GM19438 (cell line): ENCODE data around the gene SMURF1.

Source experiments
- ATAC-seq: cut with Tn5 transposase; IDR thresholded peaks from one replicate; pipeline ENCODE4 v1.9.1; 2021; ENCODE audit warnings: low read depth; ENCODE audit not compliant: unreplicated experiment

The SMURF1 gene

DNA sequence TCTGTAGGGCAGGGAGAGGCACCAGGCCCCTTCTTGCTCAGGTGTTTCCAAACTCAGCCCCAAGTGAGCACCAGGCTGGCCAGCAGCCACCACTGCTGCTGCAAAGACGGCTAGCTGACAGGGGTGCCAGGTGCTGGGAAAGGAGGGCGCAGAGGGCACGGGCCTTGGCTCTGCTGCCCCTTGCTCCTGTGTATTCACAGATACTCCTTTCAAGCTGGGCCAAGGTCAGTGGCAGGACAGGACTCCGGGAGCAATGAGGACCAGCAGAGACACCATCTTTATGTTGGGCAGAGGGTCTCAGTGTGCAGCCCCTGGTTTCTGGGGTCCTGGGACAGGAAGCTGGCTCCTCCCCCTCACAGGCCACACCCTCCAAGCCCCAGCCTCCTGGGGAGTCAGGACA, 110.1 kb downstream of the SMURF1 start:
- ATAC-seq: no peak

DNA sequence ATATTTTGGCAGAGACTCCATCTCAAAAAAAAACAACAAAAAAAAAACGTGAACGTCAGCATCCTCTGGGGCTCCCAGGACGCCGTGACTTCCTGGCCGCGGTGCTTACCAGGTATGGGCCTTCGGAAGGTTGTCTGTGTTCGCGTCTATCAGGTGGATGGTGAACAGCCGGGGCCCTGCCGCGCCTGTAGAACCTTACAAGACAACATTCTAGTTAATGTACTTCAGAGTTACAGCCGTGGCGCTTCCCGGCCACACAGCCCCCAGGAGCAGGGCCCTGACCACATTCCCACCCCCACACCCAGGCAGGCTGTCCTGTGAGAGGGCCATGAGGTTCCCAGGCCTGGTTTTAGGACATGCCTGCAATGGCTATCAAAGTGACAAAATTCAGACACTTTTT, 111.0 kb downstream of the SMURF1 start:
- ATAC-seq: no peak

DNA sequence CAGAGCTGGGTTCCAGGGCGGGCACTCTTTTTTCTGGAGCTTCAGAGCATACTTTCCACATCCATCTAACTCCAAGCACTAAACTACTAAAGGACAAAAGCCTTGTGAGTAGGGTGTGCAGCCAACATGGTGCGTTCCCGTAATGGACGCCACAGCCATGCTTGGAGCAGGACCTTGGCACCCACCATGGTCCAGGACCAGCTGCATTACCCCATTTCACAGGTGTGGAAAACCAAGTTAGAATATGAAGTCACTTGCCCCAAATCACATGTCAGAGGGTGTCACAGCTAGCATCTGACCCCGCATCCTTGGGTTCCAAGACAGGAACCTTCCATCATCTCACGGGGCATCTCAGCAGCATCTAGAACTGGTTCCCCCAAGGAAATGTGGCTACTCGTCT, 112.4 kb downstream of the SMURF1 start:
- no peak for ATAC-seq

DNA sequence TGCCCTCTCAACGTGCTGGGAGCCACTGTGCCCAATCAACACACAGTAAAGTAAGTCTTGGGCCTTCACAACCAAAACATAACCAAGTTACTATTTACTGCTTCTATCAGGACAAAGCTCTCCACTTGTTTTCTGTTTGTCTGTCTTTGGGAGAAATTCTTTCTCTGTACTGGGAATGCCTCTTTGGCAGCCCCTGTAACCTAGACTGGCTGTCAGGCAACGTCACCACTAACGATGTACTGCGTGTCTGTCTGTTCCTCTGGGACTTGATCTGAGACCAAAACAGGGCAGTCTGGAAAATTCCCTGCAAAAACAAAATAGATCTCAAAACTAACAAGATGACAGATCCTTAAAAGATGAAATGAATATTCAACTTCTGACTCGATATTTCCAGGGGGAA, 113.0 kb downstream of the SMURF1 start:
- no peak for ATAC-seq

DNA sequence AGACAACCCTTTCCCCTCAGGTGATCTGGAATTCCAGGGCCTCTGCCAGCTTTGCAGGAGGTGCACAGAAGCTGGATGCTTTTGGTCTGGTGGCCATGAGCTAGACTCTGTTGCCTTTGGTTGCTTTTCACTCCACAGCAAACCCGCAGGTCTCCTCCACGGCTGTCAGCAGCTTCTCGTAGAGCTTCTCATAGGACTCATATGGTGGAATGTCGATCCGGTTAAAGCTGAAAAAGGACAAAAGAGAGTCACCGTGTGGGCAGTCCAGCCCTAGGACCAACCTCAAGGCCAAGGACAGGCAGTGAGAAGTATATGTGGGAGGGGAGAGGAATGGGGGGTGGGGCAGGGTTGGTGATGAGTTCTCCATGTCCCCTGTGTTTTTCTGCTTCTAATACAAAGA, 113.5 kb downstream of the SMURF1 start:
- ATAC-seq: no peak

DNA sequence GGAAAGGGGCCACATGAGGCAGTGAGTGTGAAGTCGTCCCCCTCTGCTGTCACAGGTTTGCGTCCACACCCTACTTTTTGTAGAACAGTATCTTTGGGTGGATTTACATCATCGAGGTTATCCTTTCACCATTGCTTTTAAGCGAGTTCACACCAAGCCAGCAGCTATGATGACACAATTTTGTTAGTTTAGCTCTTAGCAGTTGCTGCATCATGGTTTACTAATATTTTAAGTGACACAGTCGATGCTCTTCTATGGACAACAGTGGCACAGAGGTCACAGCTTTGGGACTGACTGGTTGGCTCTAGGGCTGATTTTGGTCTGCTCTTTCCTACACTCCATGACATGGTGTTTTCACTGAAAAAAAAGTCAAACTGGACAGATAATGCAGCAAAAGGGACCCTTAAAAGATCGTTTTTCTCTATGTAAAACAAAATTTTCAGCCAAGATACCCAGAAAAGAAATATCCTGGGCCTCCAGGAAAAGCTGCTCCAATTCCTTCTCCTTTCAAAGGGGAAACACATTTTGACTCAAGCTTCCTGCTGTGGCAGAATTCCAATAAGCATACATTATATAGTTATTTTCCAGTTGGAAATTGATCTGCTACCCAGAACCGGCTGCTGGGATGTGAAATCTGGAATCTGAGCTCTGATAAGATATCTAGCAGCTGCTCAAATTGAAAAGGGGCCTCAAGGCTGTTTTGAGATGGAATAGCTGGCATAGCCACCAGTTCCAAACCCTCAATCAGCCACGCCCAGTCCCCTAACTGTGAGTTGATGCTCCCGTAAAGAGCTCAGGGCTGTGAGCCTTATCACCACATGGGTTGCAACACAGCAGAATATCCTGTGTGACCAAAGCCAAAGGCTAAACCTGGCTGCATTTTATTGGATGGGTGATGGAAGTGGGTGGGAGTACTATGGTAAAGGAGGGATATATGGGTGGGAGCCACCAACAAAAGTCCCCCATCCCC, 114.2 kb downstream of the SMURF1 start:
- no peak for ATAC-seq

DNA sequence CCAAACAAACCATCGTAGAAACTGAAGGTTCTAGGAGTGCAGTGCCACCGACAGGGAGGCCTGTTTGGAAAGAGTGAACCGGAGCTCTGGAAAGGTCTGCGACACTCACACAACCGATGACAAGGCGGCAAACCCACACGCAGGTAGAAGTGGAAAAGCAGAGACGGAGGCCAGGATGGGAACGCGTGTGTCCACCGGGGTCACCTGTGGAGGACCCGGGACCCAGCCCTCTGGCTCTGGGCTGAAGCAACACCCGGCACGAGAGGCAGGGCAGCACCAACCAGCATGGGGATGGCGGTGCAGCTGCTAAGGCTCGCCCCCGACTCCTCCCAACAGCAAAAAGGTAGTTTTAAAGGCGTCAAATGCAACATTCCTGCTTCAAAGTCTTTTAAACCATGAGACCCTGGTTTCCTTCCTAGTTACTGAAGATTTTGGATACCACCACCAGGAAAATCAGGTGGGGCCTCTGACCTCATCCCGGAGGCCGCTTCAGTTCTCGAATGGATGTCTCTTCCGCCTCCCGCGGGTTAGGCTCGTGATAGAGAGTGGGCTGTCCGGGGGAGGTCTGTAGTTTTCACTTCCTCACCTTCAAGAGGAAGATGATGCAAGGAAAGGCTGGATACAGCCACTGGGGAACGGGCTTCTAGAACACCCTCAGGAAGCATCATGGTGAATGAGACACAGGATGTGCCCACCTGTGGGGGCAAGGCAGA, 115.5 kb downstream of the SMURF1 start:
- ATAC-seq: no peak

DNA sequence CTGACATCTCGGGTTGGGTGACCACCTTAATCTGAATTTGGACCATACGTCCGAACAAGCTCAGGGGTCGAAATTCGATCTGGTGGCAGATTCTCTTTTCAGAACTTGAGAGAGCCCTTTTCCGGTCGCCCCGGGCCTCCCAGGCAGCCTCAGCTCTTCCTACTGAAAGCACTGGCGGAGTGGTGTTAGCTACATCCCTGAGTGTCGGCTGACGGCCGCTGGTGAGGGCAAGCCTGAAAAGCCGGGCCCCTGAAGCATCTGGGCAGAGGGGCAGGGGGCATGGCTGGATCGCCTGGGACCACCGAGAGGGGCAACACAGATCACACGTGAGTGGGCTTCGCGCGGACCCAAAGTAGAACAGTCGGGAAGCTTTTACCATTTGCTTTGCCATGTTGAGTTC, 116.1 kb downstream of the SMURF1 start:
- ATAC-seq: no peak

DNA sequence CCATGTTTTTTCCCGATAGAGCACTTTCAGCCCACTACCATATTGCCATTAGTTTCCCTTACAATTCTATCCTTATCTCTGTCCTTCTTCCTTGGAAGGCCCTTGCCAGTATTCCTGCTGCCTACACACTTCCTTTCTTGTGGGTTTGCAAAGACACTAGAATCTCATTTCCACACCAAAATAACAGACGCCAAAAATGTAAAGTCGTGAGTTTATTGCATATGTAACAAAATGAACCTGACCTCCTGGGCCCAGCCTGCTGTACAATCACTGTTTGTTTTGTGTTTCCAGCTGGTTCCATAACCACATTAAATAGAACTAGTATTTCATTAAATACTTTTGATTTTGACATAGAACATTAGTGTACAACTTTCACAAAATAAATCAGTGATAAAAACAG, 116.7 kb downstream of the SMURF1 start:
- no peak for ATAC-seq

DNA sequence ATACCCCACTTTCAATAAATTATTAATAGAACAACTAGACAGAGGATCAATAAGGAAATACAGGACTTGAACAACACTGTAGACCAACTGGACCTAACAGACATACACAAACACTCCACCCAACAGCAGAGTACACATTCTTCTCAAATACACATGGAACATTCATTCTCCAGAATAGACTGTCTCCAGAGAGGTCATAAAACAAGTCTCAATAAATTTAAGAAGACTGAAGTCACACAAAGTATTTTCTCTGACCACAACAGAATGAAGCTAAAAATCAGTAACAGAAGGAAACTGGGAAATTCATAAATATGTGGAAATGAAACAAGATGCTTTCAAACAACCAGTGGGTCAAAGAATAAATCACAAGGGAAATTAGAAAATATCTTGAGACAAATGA, 119.8 kb downstream of the SMURF1 start:
- no peak for ATAC-seq

DNA sequence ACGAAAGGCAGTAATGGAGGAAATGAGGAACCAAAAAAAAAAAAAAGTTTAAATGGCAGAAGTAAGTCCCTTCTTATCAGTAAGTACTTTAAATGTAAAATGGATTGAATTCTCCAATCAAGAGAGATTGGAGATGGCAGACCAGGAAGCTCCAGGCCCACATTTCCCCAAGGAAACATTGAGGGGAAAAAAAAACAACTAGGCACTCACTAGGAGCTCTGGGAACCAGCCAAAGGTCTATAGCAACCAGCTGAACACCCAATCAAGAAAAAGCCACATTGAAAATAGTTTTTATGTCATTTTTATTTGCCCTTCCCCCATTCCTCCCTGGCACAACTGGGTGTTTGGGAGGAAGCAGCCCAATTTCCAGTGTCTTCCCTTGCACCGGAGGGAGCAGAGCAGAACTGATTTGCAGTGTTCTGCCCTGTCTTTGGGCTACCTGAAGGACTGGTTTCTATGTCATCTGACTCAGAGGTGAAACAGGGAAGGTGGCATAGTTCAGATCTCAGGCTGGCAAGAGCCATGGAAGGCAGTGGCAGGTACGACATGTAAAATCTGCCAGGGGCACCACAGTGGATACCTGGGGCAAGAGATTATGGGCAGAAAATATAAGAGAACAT, 121.9 kb downstream of the SMURF1 start:
- ATAC-seq: no peak

DNA sequence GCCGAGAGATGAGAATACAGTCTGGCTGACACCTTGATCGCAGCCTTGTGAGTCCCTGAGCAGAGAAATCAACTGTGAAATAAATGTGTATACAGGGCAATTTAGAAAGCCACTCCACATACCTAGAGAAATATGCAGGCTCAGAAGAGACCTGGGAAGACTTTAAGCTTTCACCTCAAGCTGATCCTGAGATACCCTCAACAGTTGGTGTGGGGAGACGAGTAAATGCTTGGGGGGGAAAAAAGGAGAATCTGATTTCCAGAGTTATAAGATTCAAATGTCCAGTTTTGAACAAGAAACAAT, 123.5 kb downstream of the SMURF1 start:
- no peak for ATAC-seq

DNA sequence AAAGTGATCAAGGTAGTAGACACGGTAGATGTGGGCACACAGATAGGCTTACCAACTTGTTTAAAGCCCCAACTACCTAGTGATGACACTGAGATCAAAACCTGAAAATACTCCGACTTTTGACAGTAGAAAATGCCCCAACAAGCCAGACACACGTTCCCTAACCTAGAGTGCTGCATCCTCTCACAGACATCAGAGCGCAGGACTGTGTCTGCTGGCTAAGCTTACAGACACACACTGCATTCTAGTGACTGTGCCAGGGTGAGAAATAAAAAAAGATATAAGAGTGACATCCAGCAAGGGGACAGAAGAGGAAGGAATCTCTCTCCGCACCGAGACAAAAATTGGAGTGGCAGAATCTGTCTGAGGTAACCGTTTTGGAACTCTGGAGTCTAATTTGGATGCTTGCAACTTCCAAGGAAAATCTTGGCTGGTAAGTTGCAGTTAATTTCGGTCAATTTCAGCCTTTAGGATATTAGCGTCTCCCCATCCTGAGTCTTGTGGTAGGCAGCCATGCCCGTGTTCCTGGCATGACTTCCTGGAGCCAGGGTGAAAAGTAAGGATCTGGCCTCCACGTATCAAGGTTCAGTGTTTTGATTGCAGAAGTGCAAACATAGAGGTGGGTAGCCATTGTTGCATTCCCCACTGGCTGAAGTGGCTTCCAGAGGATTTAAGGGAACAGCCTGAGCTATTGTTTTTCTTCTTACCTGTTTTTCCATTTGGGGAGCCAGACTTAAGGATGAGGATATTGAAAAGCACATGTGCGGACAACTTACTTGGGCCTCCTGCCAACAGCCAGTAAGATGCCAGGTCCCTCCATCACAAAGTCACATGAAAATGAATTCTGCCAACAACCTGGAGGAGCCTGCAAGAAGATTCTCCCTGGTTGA, 124.1 kb downstream of the SMURF1 start:
- no peak for ATAC-seq

DNA sequence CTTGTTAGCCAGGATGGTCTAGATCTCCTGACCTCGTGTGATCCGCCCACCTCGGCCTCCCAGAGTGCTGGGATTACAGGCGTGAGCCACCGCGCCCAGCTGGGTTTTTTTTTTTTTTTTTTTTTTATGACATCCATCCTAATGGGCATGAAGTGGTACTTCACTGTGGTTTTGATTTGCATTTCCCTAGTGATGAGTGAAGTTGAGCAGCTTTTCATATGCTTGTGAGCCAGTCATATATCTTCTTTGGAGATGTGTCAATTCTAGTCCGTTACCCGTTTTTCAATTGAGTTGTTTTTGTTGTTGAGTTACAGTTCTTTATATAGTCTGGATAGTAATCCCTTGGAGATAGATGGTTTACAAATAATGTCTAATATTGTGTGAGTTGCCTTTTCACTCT, 127.7 kb downstream of the SMURF1 start:
- ATAC-seq: no peak

DNA sequence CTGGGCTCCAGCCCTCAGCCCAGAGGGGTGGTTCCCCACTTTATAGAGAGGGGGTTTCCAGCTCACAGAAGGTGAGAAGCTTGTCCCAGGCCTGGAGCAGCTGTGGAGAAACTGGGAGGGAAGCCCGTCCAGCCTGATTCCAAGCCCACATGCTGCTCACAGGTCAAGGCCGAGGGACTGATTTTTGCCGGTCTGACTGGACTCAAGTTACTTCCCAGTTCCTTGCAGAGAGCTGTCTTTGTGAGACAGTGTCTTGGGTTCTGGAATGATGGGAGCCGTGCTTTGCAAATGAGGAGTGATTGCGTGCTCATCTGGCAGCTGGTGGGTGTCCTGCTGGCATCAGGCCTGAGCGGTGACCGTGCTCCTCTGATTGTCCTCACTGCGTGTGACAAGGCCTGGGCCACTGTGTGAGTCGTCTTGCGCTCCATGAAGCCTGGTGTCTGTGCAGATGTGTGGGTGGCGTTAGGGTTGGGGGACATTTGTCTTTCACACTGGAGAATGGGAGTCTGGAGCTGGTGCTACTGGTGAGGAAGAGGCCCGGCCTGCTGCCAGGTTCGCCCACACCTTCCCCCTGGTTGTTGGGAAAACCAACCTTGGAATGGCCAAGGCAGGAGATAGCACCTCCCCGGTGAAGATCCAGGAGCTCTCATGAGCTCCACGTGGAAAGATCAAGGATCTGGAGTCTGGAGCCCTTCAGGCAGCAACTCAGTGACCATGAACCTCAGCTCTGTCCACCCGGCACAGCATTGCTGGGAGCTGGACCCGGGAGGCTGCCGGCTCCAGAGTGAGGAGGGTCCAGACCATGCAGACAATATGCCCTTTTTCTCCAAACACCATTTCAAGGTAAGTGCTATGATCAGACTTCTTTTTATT, 129.6 kb downstream of the SMURF1 start:
- no peak for ATAC-seq

DNA sequence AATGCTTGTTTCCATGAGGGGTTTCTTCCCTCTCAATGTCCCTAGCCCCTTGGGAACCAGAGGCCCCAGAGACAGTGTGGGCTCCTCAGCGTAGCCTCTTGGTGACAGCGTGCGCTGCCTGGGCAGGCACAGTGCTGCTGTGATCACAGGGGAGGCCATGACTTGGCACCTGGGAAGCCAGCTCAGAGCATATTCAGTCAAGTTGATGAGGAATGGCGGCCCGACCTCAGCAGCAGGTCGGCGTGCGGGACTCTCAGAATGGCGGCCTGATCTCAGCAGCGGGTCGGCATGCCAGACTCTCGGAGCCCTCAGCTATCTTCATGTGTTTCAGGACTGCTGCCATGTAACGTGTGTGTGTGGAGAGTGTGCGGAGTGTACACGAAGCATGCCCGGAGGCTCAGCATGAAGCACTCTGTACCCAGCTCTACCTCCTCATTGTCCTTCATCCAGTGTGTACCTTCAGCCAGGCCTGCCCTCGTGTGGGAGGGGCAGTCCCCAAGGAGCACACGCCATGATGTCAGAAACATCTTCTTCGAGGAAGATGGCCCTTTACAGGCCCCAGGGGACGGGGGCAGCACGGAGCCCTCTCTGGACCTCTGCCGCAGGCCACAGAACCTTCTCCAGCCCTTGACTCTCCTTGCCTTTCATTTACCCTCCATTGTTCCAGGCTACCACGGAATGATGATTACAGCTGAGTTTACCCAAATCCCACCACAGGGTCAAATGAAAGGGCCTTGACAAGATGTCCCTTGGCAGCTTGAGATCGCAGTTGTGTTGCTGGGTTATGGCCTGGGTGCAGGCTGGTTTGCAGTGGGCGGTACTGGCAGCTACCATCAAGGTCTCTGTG, 130.4 kb downstream of the SMURF1 start:
- ATAC-seq: no peak

DNA sequence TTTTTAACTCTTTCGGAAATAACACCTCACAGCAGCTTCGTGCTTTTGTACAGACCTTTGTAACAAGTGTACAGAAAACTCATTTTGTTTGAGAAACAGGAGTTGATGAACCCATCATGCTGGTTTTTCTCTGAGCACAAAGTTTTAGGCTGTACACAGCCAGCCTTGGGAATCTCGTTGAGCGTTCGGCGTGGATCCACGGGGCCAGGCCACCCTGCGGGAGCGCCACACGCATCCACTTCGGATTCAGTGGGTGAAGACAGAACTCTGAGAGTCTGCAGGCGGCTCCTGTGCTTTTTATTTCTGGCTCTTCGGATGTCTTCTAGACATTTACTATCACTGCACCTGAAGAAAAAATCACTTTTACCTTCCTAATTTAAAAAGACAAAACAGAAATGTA, 131.2 kb downstream of the SMURF1 start:
- no peak for ATAC-seq

DNA sequence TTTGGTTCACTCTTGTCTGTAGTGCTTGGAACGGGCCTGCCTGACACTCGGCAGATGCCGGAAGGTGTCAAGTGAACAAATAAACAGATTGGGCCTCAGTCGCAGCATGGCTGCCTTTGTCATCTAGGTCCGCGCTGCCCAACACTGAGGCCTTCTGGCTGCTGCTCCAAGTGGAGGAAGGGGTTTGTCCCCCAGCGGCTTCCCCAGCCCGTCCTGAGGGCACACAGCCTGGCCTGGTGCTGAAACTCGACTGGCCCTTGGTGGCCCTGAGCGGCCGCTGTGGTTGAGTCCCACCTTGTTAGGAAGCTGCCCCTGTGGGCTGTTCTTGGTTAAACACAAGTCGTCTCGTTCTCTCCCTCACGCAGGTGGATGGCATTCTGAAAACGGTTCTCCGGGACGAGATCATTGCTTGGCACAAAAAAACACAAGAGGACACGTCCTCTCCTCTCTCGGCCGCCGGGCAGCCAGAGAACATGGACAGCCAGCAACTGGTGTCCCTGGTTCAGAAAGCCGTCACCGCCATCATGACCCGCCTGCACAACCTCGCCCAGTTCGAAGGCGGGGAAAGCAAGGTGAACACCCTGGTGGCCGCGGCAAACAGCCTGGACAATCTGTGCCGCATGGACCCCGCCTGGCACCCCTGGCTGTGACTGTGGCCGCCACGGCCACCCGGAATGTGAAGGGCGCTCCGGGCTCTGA, 132.1 kb downstream of the SMURF1 start:
- ATAC-seq: no peak
